Duodenal mucosa (tissue), 2 donors: ENCODE results near the gene UNCX.

Experiments
- H3K27ac ChIP-seq: one replicate; pipeline ENCODE4 v1.7.0; 2013; ENCODE audit warnings: low read depth, low read length
- H3K27me3 ChIP-seq, 2 donors: one replicate each; pipeline ENCODE4 v1.7.0; 2013; ENCODE audit warnings: low read length in 2 of 2, control low read depth in 1 of 2; ENCODE audit not compliant: insufficient read depth in 2 of 2, control insufficient read depth in 1 of 2
- H3K36me3 ChIP-seq, 2 donors: one replicate each; pipeline ENCODE4 v1.7.0; 2013; ENCODE audit warnings: low read length in 2 of 2, control low read depth in 1 of 2; ENCODE audit not compliant: insufficient read depth in 2 of 2, control insufficient read depth in 1 of 2
- H3K4me1 ChIP-seq, 2 donors: one replicate each; pipeline ENCODE4 v1.7.0; 2013; ENCODE audit warnings: low read length in 2 of 2, control low read depth in 1 of 2; ENCODE audit not compliant: insufficient read depth in 2 of 2, control insufficient read depth in 1 of 2
- H3K4me3 ChIP-seq, 2 donors: one replicate each; pipeline ENCODE4 v1.7.0; 2013; ENCODE audit warnings: low read length in 2 of 2, low read depth in 1 of 2
- H3K9ac ChIP-seq, 2 donors: one replicate each; pipeline ENCODE4 v1.7.0; 2013; ENCODE audit warnings: low read length in 2 of 2, low read depth in 1 of 2
- H3K9me3 ChIP-seq, 2 donors: one replicate each; pipeline ENCODE4 v1.7.0; 2013; ENCODE audit warnings: low read length in 2 of 2, control low read depth in 1 of 2; ENCODE audit not compliant: control insufficient read depth in 1 of 2

The UNCX gene

DNA sequence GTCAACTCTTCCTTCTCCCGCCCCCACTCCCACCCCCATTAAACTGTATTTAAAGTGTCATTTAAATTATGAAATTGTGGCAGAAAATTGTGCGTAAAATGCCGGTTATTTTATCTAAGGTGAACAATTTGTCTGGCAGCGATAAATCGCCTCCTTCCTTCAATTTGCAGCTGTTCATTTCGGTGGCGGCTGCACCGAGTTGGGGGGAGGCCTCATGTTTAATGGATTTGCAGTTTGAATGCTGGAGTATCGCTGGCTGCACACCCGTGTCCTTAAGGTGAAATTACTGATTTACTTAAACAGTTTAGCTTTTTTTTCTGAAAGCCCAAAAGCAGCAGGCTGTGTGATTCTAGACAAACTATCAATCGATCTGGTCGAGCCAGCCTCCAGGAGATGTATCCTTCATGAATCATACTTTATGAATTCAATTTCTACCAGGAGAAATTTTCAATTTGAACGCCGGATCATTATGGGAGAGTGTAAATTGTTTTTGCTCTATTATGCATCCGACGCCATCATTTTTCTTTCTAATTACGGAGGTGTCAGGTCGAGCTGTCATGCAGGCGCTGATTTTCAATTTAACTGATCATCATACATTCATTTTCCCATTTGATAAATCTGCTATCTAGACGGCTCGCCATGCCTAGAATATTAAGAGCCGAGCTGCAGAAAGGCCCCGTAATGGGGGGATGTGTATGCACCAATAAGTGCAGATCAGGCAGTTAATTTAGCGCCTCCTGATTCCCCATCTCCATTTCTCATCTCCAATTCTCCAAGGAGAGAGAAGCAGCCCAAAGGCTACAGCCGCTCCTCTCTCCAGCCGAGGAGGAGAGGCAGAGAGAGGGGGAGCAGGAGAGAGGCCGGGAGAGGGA lies 6.5 kb downstream of the UNCX start:
- H3K27me3 ChIP-seq: peaks cover 66 to 73% of the 10 kb centered on the region in 2 donors
- no peaks in the 10 kb centered on the region for H3K4me1 ChIP-seq
- H3K9ac ChIP-seq: no peak overlapping the region

DNA sequence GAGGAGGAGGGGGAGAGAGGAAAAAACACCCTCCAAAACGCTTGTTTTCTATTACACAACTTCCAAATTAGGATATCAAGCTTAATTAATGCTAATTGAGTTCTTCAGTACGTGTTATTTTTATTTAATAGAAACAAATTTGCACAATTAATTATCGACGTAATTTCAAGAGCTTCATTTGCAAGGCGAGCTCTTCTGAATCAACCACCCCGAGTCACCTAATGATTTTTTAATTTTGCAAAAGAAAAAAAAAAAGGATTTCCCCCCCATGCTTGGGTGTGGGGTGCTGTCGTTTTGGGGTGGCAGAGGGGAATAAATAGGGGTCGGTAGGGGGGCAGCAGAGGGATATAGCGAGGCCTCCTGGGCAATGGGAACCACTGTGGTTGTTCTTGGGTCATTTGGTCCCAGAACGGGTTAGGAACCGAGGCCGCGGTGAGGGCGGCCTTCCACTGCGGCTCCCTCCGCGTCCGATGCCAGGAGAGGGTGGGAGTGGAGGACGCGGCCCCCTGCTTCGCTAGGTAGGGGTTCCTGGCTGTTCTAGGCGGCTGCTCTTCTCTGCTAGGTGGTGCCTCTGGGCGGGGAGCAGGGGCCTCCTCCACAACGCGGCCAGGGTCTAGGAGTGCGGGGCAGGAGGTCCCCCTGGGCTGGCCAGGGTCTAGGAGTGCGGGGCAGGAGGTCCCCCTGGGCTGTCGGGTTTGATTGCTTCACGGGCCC lies 7.3 kb downstream of the UNCX start:
- Histone ChIP-seq H3K9ac (no peak overlapping the region), H3K27ac (no peak overlapping the region), H3K27me3 (peaks cover 66 to 73% of the 10 kb centered on the region in 2 donors), H3K4me1 (no peaks in the 10 kb centered on the region), H3K9me3 (no peaks in the 10 kb centered on the region), H3K36me3 (no peaks in the 10 kb centered on the region), H3K4me3 (no peak overlapping the region)

More for the DNA sequence above, 6.5 kb downstream of the UNCX start:
- no peak overlapping the region for H3K4me3 ChIP-seq
- no peak overlapping the region for H3K27ac ChIP-seq
- no peaks in the 10 kb centered on the region for H3K9me3 ChIP-seq
- H3K36me3 ChIP-seq: no peaks in the 10 kb centered on the region

DNA sequence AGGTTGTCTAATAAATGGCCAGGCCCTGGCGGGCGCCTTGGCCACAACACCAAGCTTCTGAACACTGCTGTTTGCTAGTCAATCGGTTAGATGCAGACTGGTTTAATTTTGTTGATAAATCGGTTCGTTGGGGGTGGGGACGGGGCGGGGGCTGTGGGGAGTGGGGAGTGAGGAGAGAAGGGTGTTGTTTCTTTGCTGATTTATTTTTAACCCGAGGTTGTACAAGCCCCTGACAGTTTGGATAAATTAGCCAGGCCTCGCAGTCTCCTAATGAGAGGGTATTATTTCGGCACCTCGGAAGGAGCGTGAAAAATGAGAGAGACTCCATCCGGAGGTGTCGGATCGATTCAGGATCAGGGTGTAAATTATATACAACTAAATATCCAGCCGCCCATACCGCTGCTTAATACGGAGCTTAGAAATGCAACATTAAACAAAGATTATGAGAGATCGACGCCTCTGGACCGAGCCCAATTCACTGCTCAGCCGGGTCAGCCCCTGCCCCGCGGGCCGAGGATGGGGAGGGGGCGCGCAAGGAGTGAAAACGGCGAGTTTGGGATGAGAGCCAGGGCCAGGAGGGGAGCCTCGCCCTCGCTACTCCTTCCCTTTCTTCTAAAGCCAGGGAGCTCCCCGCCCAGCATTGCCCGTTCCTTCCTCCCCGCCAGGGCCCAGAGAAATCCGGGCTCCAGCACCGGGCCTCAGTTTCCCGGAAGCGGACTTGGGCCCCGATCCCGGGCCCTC lies 8.0 kb downstream of the UNCX start:
- Histone ChIP-seq H3K36me3 (no peaks in the 10 kb centered on the region), H3K27ac (no peak overlapping the region), H3K27me3 (peaks cover 65 to 74% of the 10 kb centered on the region in 2 donors), H3K9me3 (no peaks in the 10 kb centered on the region), H3K4me3 (no peak overlapping the region), H3K9ac (no peak overlapping the region), H3K4me1 (no peaks in the 10 kb centered on the region)

DNA sequence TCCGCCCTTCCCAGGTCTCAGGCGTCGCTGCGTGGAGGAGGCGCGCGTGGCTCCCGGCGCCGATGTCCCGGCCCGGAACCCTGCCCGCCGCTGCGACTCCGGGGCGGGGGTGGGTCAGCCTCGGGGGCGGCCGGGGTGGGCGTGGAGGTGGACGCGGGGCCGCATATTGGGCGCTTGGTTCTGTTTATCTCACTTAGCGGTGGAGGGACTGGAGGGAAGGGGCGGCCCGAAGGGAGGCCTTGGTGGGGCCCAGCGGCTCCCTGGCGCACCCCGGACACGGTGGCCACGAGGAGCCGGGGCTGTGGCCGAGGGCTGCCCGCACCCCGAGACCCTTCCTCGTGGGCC lies 8.6 kb downstream of the UNCX start:
- H3K4me3 ChIP-seq: no peak overlapping the region
- no peaks in the 10 kb centered on the region for H3K36me3 ChIP-seq
- no peaks in the 10 kb centered on the region for H3K4me1 ChIP-seq
- no peak overlapping the region for H3K27ac ChIP-seq
- H3K9me3 ChIP-seq: no peaks in the 10 kb centered on the region
- H3K27me3 ChIP-seq: peaks cover 69 to 79% of the 10 kb centered on the region in 2 donors
- no peak overlapping the region for H3K9ac ChIP-seq

DNA sequence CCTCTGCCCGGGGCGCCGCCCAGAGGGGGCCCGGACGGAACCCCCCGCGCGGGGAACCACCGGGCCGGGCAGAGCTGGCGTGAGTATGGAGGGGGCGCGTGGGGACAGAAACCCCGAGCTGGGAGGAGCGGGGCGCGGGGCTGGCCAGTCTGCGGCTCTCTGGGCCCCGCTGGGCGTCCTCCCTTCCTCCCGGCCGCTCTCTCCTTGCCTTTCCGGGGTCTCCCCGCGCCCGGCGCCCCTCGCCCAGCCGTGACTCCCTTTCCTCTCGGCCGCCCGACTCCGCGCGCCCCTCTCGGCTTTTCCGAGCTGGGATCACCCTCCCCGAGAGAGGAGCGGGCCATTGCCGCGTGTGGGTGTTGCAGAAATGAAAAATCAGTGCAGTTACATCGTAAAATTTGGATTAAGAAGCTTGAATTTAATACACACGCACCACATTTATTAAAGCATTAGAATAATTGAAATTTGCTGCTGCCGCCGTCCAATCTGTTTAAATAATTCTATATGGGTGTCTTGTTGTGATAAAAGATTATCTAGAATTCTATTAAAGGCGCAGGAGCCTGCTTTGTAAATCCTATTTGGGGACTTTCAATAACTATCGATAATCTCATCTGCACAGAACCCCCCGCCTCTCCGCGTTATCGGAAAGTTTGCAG lies 9.1 kb downstream of the UNCX start:
- H3K36me3 ChIP-seq: no peaks in the 10 kb centered on the region
- no peaks in the 10 kb centered on the region for H3K4me1 ChIP-seq
- peaks cover 74 to 84% of the 10 kb centered on the region in 2 donors for H3K27me3 ChIP-seq
- no peak overlapping the region for H3K27ac ChIP-seq
- H3K4me3 ChIP-seq: no peak overlapping the region
- no peak overlapping the region for H3K9ac ChIP-seq
- no peaks in the 10 kb centered on the region for H3K9me3 ChIP-seq

DNA sequence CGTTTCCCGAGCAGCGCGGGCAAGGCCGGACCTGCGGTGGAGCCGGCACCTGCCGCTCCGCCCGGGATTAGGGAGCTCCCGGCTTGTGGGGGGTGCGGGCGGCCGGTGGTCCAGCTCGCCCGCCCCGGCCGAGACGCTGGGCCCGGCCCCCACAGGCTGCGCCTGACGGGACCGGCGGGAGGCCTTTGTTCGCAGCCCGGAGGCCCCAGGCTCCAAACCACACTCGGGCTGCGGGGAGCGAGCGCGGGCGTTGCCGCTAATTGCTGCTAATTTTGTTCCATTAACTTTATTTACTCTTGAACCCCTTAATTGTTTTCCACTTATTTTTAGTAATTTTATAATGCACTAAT lies 9.6 kb downstream of the UNCX start:
- Histone ChIP-seq H3K9ac (no peak overlapping the region), H3K27me3 (peaks cover 74 to 80% of the 10 kb centered on the region in 2 donors), H3K27ac (no peak overlapping the region), H3K4me1 (no peaks in the 10 kb centered on the region), H3K9me3 (no peaks in the 10 kb centered on the region), H3K4me3 (no peak overlapping the region), H3K36me3 (no peaks in the 10 kb centered on the region)

DNA sequence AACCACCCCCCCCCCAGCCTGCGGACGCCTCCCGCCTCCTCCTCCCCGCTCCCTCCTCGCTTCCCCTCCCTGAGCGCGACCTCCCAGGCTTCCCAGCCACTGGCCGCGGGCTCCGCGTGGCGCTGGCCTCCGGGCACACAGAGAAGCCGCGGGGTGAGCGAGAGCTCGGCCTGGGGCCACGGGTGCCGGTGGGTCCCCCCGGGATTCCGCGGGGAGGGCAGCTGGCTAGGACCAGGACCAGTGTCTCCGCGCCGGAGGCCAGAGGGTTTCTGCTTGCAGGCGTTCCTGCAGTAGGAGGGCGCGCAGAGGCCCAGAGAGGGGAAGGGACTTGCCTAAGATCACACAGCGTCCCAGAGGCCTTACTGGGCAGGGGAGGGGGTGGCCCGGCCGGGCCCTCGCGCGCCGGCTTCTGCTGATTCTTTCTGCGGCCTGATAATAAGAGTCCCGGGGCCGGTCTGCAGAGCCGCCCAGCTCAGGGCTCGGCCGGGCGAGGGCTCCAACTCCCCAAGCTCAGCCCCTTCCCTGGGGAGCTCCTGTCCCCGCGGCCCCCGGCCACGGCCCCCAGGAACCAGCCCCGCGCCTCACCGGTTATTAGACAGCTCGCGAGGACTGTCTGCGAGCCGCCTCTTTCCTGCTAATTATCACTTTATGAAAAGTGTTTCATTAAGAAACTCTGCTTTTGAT lies 10.1 kb downstream of the UNCX start:
- Histone ChIP-seq H3K4me3 (no peak overlapping the region), H3K9me3 (no peaks in the 10 kb centered on the region), H3K27ac (no peak overlapping the region), H3K4me1 (no peaks in the 10 kb centered on the region), H3K27me3 (peaks cover 75% of the 10 kb centered on the region in 2 donors), H3K36me3 (no peaks in the 10 kb centered on the region), H3K9ac (no peak overlapping the region)

DNA sequence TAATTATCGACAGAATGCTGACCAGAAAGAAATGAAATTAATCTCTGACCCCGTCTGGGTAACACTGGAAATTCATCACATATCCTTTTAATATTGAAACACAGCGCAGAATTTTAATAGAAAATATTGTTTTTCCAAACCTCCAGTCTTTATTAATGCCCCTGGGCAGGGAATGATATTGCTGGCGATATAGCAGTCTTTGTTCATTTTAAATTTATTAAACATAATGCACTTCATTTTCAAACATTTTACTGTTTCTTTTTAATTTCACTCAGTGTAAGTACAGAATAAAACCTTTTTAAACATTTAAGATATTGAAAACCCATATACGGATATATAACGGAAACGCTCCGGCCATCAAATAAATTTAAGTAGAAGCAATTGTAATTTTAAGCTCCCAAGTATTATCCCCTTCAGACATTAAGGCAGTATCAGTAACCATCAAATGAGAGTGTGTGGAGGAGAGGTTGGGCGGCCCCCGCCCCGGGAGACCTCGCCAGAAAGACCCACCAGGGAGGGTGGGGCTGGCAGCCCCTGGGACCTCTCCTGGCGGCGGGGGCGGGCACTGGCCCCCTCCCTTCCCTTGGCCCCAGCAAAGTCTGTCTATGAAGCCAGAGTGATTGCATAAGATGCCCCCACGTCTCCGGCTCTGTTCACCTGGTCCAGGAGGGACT lies 10.8 kb downstream of the UNCX start:
- peaks cover 73 to 75% of the 10 kb centered on the region in 2 donors for H3K27me3 ChIP-seq
- no peaks in the 10 kb centered on the region for H3K9me3 ChIP-seq
- H3K36me3 ChIP-seq: no peaks in the 10 kb centered on the region
- H3K27ac ChIP-seq: no peak overlapping the region
- H3K4me3 ChIP-seq: no peak overlapping the region
- no peak overlapping the region for H3K9ac ChIP-seq
- H3K4me1 ChIP-seq: no peaks in the 10 kb centered on the region

DNA sequence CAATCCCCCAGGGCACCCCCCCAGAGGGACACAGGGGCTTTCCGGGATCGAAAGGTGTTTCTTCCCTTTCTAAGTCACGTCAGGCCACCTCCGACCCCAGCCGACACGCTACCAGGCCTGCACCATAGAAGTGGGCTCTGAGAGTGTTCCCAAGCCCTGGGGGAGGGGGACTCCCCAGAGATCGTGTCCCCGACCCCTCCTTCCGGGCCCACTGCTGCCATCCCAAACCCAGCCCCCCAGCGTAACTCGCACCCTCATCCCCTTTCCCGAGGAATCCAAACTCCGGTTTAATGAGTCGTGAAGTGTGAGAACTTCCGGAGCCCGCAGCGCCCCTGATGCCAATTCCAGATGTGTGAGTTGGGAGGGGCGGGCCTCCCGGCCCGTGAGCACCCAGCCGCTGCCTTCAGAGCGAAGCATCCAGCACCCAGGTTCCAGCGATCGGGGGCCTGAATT lies 11.3 kb downstream of the UNCX start:
- H3K27me3 ChIP-seq: peaks cover 73 to 74% of the 10 kb centered on the region in 2 donors
- H3K9ac ChIP-seq: no peak overlapping the region
- no peaks in the 10 kb centered on the region for H3K4me1 ChIP-seq
- no peak overlapping the region for H3K4me3 ChIP-seq
- H3K27ac ChIP-seq: no peak overlapping the region
- H3K9me3 ChIP-seq: no peaks in the 10 kb centered on the region
- no peaks in the 10 kb centered on the region for H3K36me3 ChIP-seq
